PFSK-1 (cell line): ENCODE data around the gene ACTL7A.

ENCODE experiments used
- FOXP2 ChIP-seq: optimal IDR thresholded peaks from 2 replicates; pipeline ENCODE3; 2011; ENCODE audit warnings: borderline replicate concordance, control low read depth, inconsistent platforms; ENCODE audit not compliant: insufficient read depth; ENCODE audit errors: extremely low read length, extremely low read depth
- TF ChIP-seq, protein P1 (sequence below), 2 experiments: IDR thresholded peaks; 2 replicates each; pipeline versions ENCODE4 v1.6.1 to v1.8.0; 2011 to 2012; ENCODE audit warnings: low read depth in 2 of 2, low read length in 2 of 2, control low read depth in 1 of 2, inconsistent platforms in 1 of 2, mild to moderate bottlenecking in 1 of 2, moderate library complexity in 1 of 2; ENCODE audit not compliant: insufficient read depth in 1 of 2

DNA sequence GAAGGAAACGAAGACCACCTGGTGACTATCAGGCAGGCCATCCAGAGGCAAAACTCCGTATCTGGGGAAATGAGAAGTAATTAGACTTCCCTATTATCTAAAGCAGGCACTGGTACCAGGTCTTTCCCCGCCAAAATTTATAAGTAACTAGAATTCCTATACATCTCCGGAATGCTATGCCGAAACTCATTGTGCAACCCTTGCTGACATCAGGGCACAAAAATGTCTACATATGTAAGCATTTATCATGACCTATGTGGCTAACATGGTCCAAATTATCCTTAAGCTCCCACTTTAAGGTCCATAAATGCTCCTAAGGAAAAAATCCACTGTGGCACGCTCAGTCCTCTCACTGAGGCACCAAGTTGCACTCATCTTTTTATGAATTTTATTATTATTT is 24.0 kb upstream of the ACTL7A start:
- TF ChIP-seq, protein P1, sequence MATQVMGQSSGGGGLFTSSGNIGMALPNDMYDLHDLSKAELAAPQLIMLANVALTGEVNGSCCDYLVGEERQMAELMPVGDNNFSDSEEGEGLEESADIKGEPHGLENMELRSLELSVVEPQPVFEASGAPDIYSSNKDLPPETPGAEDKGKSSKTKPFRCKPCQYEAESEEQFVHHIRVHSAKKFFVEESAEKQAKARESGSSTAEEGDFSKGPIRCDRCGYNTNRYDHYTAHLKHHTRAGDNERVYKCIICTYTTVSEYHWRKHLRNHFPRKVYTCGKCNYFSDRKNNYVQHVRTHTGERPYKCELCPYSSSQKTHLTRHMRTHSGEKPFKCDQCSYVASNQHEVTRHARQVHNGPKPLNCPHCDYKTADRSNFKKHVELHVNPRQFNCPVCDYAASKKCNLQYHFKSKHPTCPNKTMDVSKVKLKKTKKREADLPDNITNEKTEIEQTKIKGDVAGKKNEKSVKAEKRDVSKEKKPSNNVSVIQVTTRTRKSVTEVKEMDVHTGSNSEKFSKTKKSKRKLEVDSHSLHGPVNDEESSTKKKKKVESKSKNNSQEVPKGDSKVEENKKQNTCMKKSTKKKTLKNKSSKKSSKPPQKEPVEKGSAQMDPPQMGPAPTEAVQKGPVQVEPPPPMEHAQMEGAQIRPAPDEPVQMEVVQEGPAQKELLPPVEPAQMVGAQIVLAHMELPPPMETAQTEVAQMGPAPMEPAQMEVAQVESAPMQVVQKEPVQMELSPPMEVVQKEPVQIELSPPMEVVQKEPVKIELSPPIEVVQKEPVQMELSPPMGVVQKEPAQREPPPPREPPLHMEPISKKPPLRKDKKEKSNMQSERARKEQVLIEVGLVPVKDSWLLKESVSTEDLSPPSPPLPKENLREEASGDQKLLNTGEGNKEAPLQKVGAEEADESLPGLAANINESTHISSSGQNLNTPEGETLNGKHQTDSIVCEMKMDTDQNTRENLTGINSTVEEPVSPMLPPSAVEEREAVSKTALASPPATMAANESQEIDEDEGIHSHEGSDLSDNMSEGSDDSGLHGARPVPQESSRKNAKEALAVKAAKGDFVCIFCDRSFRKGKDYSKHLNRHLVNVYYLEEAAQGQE (IDR thresholded peaks at IDR 0.05; ENCODE audit: insufficient read depth in 1 of 2, low read depth in 2 of 2, low read length in 2 of 2), result no peak
- no peak for TF ChIP-seq FOXP2
